Measurements from ENCODE around the gene AEBP2.

GRCh38 chr12:19491863-19492262, 52.6 kb downstream of the AEBP2 start:
- TF ChIP-seq CTCF (conservative IDR thresholded peaks at IDR 0.05 in 1 of 2, IDR thresholded peaks at IDR 0.05 in 1 of 2; ENCODE audit: extremely low read depth in 1 of 2, insufficient read depth in 1 of 2, low read depth in 1 of 2, low read length in 2 of 2) = no peak
- TF ChIP-seq EZH2 (IDR thresholded peaks at IDR 0.05; ENCODE audit: borderline replicate concordance, low read length) = no peak
